ENCODE results near the gene RAD51B. TPM values are rescaled to one million over a fixed set of nuclear protein-coding genes. Genes with fewer than 3 reads are reported as not detected.

RAD51B gene
- total RNA-seq, 1 experiment from 2014 or later, result 16.7 TPM

DNA sequence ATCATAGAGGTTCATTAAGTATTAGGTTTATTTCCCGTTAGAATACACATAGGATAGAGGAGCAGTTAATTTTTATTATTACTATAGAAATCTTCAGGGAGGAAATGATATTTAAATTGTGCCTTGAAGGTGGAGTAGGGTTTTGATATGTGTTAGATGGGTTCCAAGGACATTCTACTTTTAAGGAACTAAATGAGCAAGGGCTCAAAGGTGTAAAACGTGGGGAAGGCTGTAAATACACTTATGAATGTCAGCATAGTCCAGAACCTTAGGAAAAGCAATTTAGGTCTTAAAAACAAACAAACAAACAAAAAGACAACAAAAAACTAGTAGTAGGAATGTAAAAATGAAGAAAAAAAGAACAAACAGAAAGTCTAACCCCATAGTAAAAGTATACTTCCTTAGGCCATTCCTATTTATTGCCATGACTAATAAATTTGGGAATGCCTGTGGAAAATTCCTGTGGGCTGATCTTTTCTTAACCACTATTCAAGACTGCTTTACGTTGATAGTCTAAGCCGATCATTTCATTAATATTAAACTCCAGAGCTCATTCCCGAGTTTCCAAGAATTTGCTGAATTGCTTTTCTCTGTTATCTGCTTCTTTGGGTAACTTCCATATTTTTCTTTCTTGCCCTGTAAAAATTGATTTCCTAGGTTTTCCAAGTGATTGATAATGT lies 180.3 kb downstream of the RAD51B start:
- H3K9me3 ChIP-seq (ENCODE audit: control insufficient read depth, low read depth, low read length), result no peaks in the 10 kb centered on the region
- H3K4ac ChIP-seq (ENCODE audit: low read depth, low read length), result no peak overlapping the region
- H3K23me2 ChIP-seq (ENCODE audit: insufficient read length, low read depth, low read length, poor library complexity, severe bottlenecking), result no peaks in the 10 kb centered on the region
- no peak overlapping the region for H2BK20ac ChIP-seq (ENCODE audit: low read depth, low read length, poor library complexity, severe bottlenecking)
- H3K56ac ChIP-seq (ENCODE audit: insufficient read length, low read depth, low read length), result no peak overlapping the region
- H3K27ac Mint-ChIP-seq, result no peak overlapping the region
- H4K20me1 ChIP-seq (ENCODE audit: control insufficient read depth, insufficient read depth, insufficient read length), result no peaks in the 10 kb centered on the region
- H2BK12ac ChIP-seq (ENCODE audit: insufficient read length, low read depth, low read length), result no peak overlapping the region
- no peak overlapping the region for H2BK5ac ChIP-seq (ENCODE audit: insufficient read length, low read length)
- H3K4me1 ChIP-seq (ENCODE audit: insufficient read depth, low read length), result no peaks in the 10 kb centered on the region
- H4K5ac ChIP-seq (ENCODE audit: insufficient read length, low read depth, low read length), result no peak overlapping the region
- H3K9ac ChIP-seq (ENCODE audit: extremely low read depth, insufficient read length, low read length), result no peak overlapping the region
- no peaks in the 10 kb centered on the region for H3K27me3 ChIP-seq (ENCODE audit: insufficient read depth, low read length)
- DNase-seq, result no peak
- peaks cover 0 to 7% (median 2%) of the 10 kb centered on the region in 3 experiments; a peak in 3 of 7 replicates for H3K36me3 Mint-ChIP-seq (ENCODE audit: insufficient read depth in 1 of 3, low read depth in 3 of 3)
- H2BK120ac ChIP-seq (ENCODE audit: low read depth, low read length, poor library complexity, severe bottlenecking), result no peak overlapping the region
- no peak overlapping the region for H4K91ac ChIP-seq (ENCODE audit: insufficient read length, low read depth, low read length)
- no peaks in the 10 kb centered on the region for H3K79me1 ChIP-seq (ENCODE audit: insufficient read depth, low read depth, low read length, poor library complexity, severe bottlenecking)
- no peak overlapping the region for H3T11ph ChIP-seq (ENCODE audit: low read length)
- H4K8ac ChIP-seq (replicated peaks; ENCODE audit: insufficient read length, low read depth, low read length), result no peak overlapping the region
- H2AFZ ChIP-seq (ENCODE audit: low read length), result no peak overlapping the region
- H2AK5ac ChIP-seq (ENCODE audit: insufficient read length, low read length), result no peak overlapping the region
- no peak overlapping the region for H3K18ac ChIP-seq (ENCODE audit: insufficient read length, low read depth, low read length)
- H3K23ac ChIP-seq (ENCODE audit: insufficient read length, low read depth, low read length), result no peak overlapping the region
- H2BK15ac ChIP-seq (ENCODE audit: low read depth, low read length), result no peak overlapping the region
- no peaks in the 10 kb centered on the region for H3K79me2 ChIP-seq (ENCODE audit: insufficient read depth, low read length)
- TF ChIP-seq, protein P1, sequence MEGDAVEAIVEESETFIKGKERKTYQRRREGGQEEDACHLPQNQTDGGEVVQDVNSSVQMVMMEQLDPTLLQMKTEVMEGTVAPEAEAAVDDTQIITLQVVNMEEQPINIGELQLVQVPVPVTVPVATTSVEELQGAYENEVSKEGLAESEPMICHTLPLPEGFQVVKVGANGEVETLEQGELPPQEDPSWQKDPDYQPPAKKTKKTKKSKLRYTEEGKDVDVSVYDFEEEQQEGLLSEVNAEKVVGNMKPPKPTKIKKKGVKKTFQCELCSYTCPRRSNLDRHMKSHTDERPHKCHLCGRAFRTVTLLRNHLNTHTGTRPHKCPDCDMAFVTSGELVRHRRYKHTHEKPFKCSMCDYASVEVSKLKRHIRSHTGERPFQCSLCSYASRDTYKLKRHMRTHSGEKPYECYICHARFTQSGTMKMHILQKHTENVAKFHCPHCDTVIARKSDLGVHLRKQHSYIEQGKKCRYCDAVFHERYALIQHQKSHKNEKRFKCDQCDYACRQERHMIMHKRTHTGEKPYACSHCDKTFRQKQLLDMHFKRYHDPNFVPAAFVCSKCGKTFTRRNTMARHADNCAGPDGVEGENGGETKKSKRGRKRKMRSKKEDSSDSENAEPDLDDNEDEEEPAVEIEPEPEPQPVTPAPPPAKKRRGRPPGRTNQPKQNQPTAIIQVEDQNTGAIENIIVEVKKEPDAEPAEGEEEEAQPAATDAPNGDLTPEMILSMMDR (conservative IDR thresholded peaks at IDR 0.05), result no peak
- no peak overlapping the region for H3K4me2 ChIP-seq (ENCODE audit: insufficient read depth, insufficient read length, low read length)
- H3K4me1 Mint-ChIP-seq, result no peaks in the 10 kb centered on the region
- no peak overlapping the region for H3K4me3 Mint-ChIP-seq
- no CpG with 5 or more reads among the region's 5 CpGs for WGBS (ENCODE audit: extremely low coverage, insufficient read length, low lambda C conversion rate)
- H3K27ac ChIP-seq (ENCODE audit: insufficient read length, low read depth, low read length), result no peak overlapping the region
- H3K27me3 Mint-ChIP-seq (ENCODE audit: low read depth), result no peaks in the 10 kb centered on the region
- H3K14ac ChIP-seq (ENCODE audit: insufficient read depth, low read length), result no peak overlapping the region
- H3K9me3 Mint-ChIP-seq, result peaks cover 2 to 11% of the 10 kb centered on the region in 2 experiments; a peak in 4 of 5 replicates
